Measurements from ENCODE around the gene CFAP141.

- no peak for TF ChIP-seq POLR2AphosphoS5 (IDR thresholded peaks at IDR 0.05)
- TF ChIP-seq CTCF (IDR thresholded peaks at IDR 0.05) = no peak
Observed at GRCh38 chr1:154220970-154221277, 14.8 kb upstream of the CFAP141 start.
